Hippocampal formation (tissue), 2 donors: ENCODE data around the gene TSPO2.

Source experiments
- DNase-seq, 2 donors: peaks; one replicate each; lab custom pipeline; 2025; lab: John Stamatoyannopoulos, UW

The TSPO2 gene

GRCh38 chr6:41051873-41052272 is 9.6 kb downstream of the TSPO2 start:
- DNase-seq, result no peak

GRCh38 chr6:41053041-41053440 is 10.8 kb downstream of the TSPO2 start, which contains the start of gene APOBEC2:
APOBEC2 (plus strand) TSS chr6:41053202; CDS start chr6:41053348, 146 bp downstream.
- no peak for DNase-seq

- no peak for DNase-seq
Observed at GRCh38 chr6:41054511-41054910, 12.2 kb downstream of the TSPO2 start.

- no peak for DNase-seq
Observed at GRCh38 chr6:41055149-41055548, 12.9 kb downstream of the TSPO2 start.

GRCh38 chr6:41056768-41057490 is 14.7 kb downstream of the TSPO2 start:
- no peak for DNase-seq

GRCh38 chr6:41058783-41059181 is 16.5 kb downstream of the TSPO2 start:
- no peak for DNase-seq

- DNase-seq, result no peak
Observed at GRCh38 chr6:41059556-41059955, 17.3 kb downstream of the TSPO2 start.

GRCh38 chr6:41061196-41061726 is 19.0 kb downstream of the TSPO2 start:
- DNase-seq, result no peak

- no peak for DNase-seq
Observed at GRCh38 chr6:41062056-41062455, 19.8 kb downstream of the TSPO2 start.

GRCh38 chr6:41063884-41064285 is 21.6 kb downstream of the TSPO2 start:
- no peak for DNase-seq

GRCh38 chr6:41064841-41065240 is 22.6 kb downstream of the TSPO2 start:
- no peak for DNase-seq

GRCh38 chr6:41065550-41066026 is 23.3 kb downstream of the TSPO2 start:
- no peak for DNase-seq

GRCh38 chr6:41066867-41067304 is 24.6 kb downstream of the TSPO2 start:
- peak; percentile 37 to 55 for DNase-seq

GRCh38 chr6:41071501-41071922 is 29.2 kb downstream of the TSPO2 start:
- DNase-seq, result no peak

- DNase-seq, result peak; percentile 97 to 100
Observed at GRCh38 chr6:41071923-41072835, 29.9 kb downstream of the TSPO2 start, which contains the start of gene OARD1. OARD1 (minus strand) TSS chr6:41072356; CDS start chr6:41071634, 722 bp downstream.

GRCh38 chr6:41072836-41073202 is 30.6 kb downstream of the TSPO2 start, which contains the start of gene NFYA:
NFYA (plus strand) TSS chr6:41072974; CDS start chr6:41079090, 6,116 bp downstream.
- peak in 1 of 2 donors; percentile 100 for DNase-seq

- peak in 1 of 2 donors; percentile 55 for DNase-seq
Observed at GRCh38 chr6:41073203-41073967, 31.1 kb downstream of the TSPO2 start.

- peak in 1 of 2 donors; percentile 22 for DNase-seq
Observed at GRCh38 chr6:41073968-41074691, 31.9 kb downstream of the TSPO2 start.

GRCh38 chr6:41074692-41075436 is 32.6 kb downstream of the TSPO2 start:
- DNase-seq, result no peak
